NT2/D1 (cell line): ENCODE data around the gene RASSF10.

ENCODE experiments used
- SUZ12 ChIP-seq: IDR thresholded peaks from 2 replicates; pipeline ENCODE4 v1.6.1; 2011; ENCODE audit not compliant: insufficient read length, insufficient read depth; ENCODE audit errors: extremely low read depth
- YY1 ChIP-seq: IDR thresholded peaks from 2 replicates; pipeline ENCODE4 v1.6.1; 2011; ENCODE audit not compliant: insufficient read length, insufficient read depth

DNA sequence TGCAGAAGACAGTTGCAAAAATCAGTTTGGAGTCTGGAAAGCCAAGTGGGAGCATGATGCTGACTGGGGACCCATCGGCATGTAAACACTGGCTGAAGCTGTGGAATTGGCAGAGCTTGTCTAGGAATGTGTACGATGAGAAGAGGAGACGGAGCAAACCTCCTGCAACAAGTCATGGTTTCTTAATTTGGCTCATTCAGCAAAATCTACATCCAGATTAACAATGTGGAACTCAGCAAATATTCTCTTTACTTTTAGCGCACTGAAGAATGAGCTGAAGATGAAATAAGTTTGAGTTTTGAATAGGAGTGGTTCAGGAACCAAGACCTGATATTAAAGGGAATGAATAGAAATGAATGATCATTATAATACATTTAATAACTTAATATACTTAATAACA, 26.6 kb downstream of the RASSF10 start:
- TF ChIP-seq YY1, result no peak
- TF ChIP-seq SUZ12, result no peak
